K562 (cell line): ENCODE data around the gene NRCAM. TPM values are rescaled to one million over a fixed set of nuclear protein-coding genes. Genes with fewer than 3 reads are reported as not detected.

Source experiments
- BRF1 ChIP-seq: IDR thresholded peaks from 3 replicates; pipeline ENCODE4 v1.6.1; 2011; ENCODE audit warnings: borderline replicate concordance, mild to moderate bottlenecking; ENCODE audit not compliant: insufficient read length; ENCODE audit errors: extremely low read depth
- CBX2 ChIP-seq: fragments of 200-600 bp; sonication (generic); IDR thresholded peaks from one replicate; pipeline ENCODE4 v1.6.1; 2012; ENCODE audit warnings: mild to moderate bottlenecking, low read length, inconsistent platforms; ENCODE audit not compliant: insufficient read depth, poor library complexity, severe bottlenecking
- IRF2 ChIP-seq: sonication (generic); formaldehyde crosslinking; IDR thresholded peaks from 2 replicates; pipeline ENCODE4 v1.8.1; 2022; ENCODE audit warnings: mild to moderate bottlenecking, missing genetic modification reagents
- KLF6 ChIP-seq: fragments of 250-450 bp; sonication (Bioruptor Pico); IDR thresholded peaks from 2 replicates; pipeline ENCODE4 v1.4.0; 2020; ENCODE audit warnings: mild to moderate bottlenecking, moderate library complexity, borderline replicate concordance
- PATZ1 ChIP-seq: fragments of 250-450 bp; sonication (Bioruptor Pico); IDR thresholded peaks from 2 replicates; pipeline ENCODE4 v1.5.0; 2020; ENCODE audit warnings: mild to moderate bottlenecking, borderline replicate concordance
- PRPF4 ChIP-seq: fragments of 200-400 bp; formaldehyde crosslinking; IDR thresholded peaks from one replicate; pipeline ENCODE4 v1.6.1; 2017; ENCODE audit warnings: low read length, low read depth, mild to moderate bottlenecking; ENCODE audit not compliant: insufficient read depth, poor library complexity, severe bottlenecking
- PTBP1 ChIP-seq: fragments of 200-400 bp; formaldehyde crosslinking; IDR thresholded peaks from 2 replicates; pipeline ENCODE4 v1.6.1; 2017; ENCODE audit warnings: low read depth, low read length
- RBM25 ChIP-seq: fragments of 200-400 bp; formaldehyde crosslinking; IDR thresholded peaks from 2 replicates; pipeline ENCODE4 v1.6.1; 2018; ENCODE audit warnings: low read length, low read depth, moderate library complexity; ENCODE audit not compliant: severe bottlenecking
- RFX5 ChIP-seq: IDR thresholded peaks from 2 replicates; pipeline ENCODE4 v1.6.1; 2011; ENCODE audit warnings: low read depth, mild to moderate bottlenecking, improper control_type of control experiment, low read length
- SMAD4 ChIP-seq: fragments of 250-450 bp; sonication (Bioruptor Pico); conservative IDR thresholded peaks from 2 replicates; pipeline ENCODE4 v1.8.0; 2021; ENCODE audit warnings: inconsistent platforms, mild to moderate bottlenecking, moderate library complexity
- SMARCE1 ChIP-seq: fragments of 450-650 bp; IDR thresholded peaks from 2 replicates; pipeline ENCODE4 v1.7.1; 2016; ENCODE audit warnings: mild to moderate bottlenecking
- ZKSCAN8 ChIP-seq: fragments of 200-800 bp; sonication (Bioruptor generic); IDR thresholded peaks from 2 replicates; pipeline ENCODE4 v1.6.1; 2016; ENCODE audit warnings: missing genetic modification characterization, missing compliant biosample characterization
- ZSCAN29 ChIP-seq: fragments of 450-650 bp; IDR thresholded peaks from 2 replicates; pipeline ENCODE4 v1.6.1; 2017
- polyA plus RNA-seq, 8 experiments: library from polyadenylated mRNA; depleted of rRNA in 4 of 8; stranded (reverse) in 5 of 8; unstranded in 3 of 8; fragments of >200 nt; fragmentation: Nextera tagmentation in 2 of 8; fragmentation: Illumina TruSeq in 1 of 8; extraction: Ambion mirVana in 2 of 8; extraction: Trizol in 1 of 8; gene quantifications; 2 replicates each; pipeline versions ENCODE4 v1.2.1 to v1.2.3, GENCODE V29; 2011 to 2014; ENCODE audit warnings: inconsistent platforms in 1 of 8, missing spikeins in 1 of 8
- total RNA-seq, 7 experiments: library from RNA; depleted of rRNA in 6 of 7; stranded (reverse); fragments of >200 nt in 6 of 7; fragmentation: Illumina TruSeq in 2 of 7; extraction: Trizol in 2 of 7; gene quantifications; 2 replicates each; pipeline versions ENCODE4 v1.2.1 to v1.2.3, GENCODE V29; 2011 to 2021; ENCODE audit warnings: low replicate concordance in 1 of 7
- TF ChIP-seq, protein P1 (sequence below): fragments of 450-650 bp; IDR thresholded peaks from 2 replicates; pipeline ENCODE4 v1.6.1; 2018; ENCODE audit not compliant: partially characterized antibody
- TF ChIP-seq, protein P2 (sequence below): sonication (generic); formaldehyde crosslinking; IDR thresholded peaks from 2 replicates; pipeline ENCODE4 v1.8.1; 2022; ENCODE audit warnings: missing genetic modification reagents
- TF ChIP-seq, protein P3 (sequence below): fragments of 250-450 bp; sonication (Bioruptor Pico); IDR thresholded peaks from 2 replicates; pipeline ENCODE4 v1.8.0; 2021; ENCODE audit warnings: borderline replicate concordance, mild to moderate bottlenecking, moderate library complexity; ENCODE audit not compliant: poor library complexity, severe bottlenecking
- TF ChIP-seq, protein P4 (sequence below): fragments of 450-650 bp; formaldehyde crosslinking; IDR thresholded peaks from 2 replicates; pipeline ENCODE4 v1.4.0; 2020; ENCODE audit warnings: mild to moderate bottlenecking, moderate library complexity

The NRCAM gene
- total and polyA plus RNA-seq, 9 of the 15 experiments (the other 6 are each of a cell fraction or from before 2014, with no cell fraction given), result 0.03 to 0.54 (median 0.12) TPM; not detected in 1

- no peak for TF ChIP-seq IRF2 (CRISPR knock-in tag)
- TF ChIP-seq RBM25, result no peak
- no peak for TF ChIP-seq RFX5
- TF ChIP-seq, protein P1, sequence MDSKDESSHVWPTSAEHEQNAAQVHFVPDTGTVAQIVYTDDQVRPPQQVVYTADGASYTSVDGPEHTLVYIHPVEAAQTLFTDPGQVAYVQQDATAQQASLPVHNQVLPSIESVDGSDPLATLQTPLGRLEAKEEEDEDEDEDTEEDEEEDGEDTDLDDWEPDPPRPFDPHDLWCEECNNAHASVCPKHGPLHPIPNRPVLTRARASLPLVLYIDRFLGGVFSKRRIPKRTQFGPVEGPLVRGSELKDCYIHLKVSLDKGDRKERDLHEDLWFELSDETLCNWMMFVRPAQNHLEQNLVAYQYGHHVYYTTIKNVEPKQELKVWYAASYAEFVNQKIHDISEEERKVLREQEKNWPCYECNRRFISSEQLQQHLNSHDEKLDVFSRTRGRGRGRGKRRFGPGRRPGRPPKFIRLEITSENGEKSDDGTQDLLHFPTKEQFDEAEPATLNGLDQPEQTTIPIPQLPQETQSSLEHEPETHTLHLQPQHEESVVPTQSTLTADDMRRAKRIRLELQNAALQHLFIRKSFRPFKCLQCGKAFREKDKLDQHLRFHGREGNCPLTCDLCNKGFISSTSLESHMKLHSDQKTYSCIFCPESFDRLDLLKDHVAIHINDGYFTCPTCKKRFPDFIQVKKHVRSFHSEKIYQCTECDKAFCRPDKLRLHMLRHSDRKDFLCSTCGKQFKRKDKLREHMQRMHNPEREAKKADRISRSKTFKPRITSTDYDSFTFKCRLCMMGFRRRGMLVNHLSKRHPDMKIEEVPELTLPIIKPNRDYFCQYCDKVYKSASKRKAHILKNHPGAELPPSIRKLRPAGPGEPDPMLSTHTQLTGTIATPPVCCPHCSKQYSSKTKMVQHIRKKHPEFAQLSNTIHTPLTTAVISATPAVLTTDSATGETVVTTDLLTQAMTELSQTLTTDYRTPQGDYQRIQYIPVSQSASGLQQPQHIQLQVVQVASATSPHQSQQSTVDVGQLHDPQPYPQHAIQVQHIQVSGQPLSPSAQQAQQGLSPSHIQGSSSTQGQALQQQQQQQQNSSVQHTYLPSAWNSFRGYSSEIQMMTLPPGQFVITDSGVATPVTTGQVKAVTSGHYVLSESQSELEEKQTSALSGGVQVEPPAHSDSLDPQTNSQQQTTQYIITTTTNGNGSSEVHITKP, result no peak
- TF ChIP-seq, protein P2, sequence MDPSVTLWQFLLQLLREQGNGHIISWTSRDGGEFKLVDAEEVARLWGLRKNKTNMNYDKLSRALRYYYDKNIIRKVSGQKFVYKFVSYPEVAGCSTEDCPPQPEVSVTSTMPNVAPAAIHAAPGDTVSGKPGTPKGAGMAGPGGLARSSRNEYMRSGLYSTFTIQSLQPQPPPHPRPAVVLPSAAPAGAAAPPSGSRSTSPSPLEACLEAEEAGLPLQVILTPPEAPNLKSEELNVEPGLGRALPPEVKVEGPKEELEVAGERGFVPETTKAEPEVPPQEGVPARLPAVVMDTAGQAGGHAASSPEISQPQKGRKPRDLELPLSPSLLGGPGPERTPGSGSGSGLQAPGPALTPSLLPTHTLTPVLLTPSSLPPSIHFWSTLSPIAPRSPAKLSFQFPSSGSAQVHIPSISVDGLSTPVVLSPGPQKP (CRISPR knock-in tag), result no peak
- TF ChIP-seq PATZ1, result no peak
- TF ChIP-seq, protein P3, sequence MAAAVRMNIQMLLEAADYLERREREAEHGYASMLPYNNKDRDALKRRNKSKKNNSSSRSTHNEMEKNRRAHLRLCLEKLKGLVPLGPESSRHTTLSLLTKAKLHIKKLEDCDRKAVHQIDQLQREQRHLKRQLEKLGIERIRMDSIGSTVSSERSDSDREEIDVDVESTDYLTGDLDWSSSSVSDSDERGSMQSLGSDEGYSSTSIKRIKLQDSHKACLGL, result no peak
- no peak for TF ChIP-seq BRF1
- TF ChIP-seq PRPF4, result no peak
- no peak for TF ChIP-seq KLF6
- TF ChIP-seq SMARCE1, result no peak
- TF ChIP-seq, protein P4, sequence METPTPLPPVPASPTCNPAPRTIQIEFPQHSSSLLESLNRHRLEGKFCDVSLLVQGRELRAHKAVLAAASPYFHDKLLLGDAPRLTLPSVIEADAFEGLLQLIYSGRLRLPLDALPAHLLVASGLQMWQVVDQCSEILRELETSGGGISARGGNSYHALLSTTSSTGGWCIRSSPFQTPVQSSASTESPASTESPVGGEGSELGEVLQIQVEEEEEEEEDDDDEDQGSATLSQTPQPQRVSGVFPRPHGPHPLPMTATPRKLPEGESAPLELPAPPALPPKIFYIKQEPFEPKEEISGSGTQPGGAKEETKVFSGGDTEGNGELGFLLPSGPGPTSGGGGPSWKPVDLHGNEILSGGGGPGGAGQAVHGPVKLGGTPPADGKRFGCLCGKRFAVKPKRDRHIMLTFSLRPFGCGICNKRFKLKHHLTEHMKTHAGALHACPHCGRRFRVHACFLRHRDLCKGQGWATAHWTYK, result no peak
- no peak for TF ChIP-seq ZSCAN29
- TF ChIP-seq ZKSCAN8 (CRISPR knock-in tag), result no peak
- TF ChIP-seq PTBP1, result no peak
- TF ChIP-seq SMAD4 (CRISPR knock-in tag), result no peak
- TF ChIP-seq CBX2, result no peak
Measured at GRCh38 chr7:108129018-108129965, 326.9 kb downstream of the NRCAM start (continued).
